H1 (cell line): Measurements from ENCODE around the gene SMO. TPM values are rescaled to one million over a fixed set of nuclear protein-coding genes. Genes with fewer than 3 reads are reported as not detected.

Source experiments
- CTCF ChIA-PET: fragments of 300-600 bp; sonication (Branson Sonifier 250); formaldehyde crosslinking; loops from one replicate; lab custom pipeline; 2021; ENCODE audit not compliant: partially characterized antibody; lab: Charles Lee
- POLR2A ChIA-PET: fragments of 300-600 bp; sonication (Branson Sonifier 250); formaldehyde crosslinking; loops from one replicate; lab custom pipeline; 2021; ENCODE audit warnings: inconsistent platforms; ENCODE audit not compliant: partially characterized antibody; lab: Charles Lee
- DNase-seq, 2 experiments: peaks; one replicate each; pipeline versions ENCODE4 v3.0.0 to v3.0.0-alpha.2; 2010 to 2022; ENCODE audit warnings: low spot score in 2 of 2, low read depth in 1 of 2, mixed read lengths in 1 of 2
- FAIRE-seq: peaks from 2 replicates; lab custom pipeline; 2011; peaks lifted over from hg19 to GRCh38; lab: Jason Lieb, UNC
- H2AFZ ChIP-seq: 2 replicates; pipeline ENCODE4 v1.8.1; 2012; ENCODE audit warnings: low read length, inconsistent platforms
- H2AK5ac ChIP-seq: 2 replicates; pipeline ENCODE4 v1.6.1; 2013; ENCODE audit warnings: low read depth, low read length
- H2BK120ac ChIP-seq: replicated peaks from 2 replicates; pipeline ENCODE3; 2013; ENCODE audit warnings: low read depth, low read length, inconsistent platforms
- H2BK12ac ChIP-seq: 2 replicates; pipeline ENCODE4 v1.6.1; 2013; ENCODE audit warnings: low read depth, low read length
- H2BK15ac ChIP-seq: 2 replicates; pipeline ENCODE4 v1.6.1; 2013; ENCODE audit warnings: low read length
- H2BK20ac ChIP-seq: 2 replicates; pipeline ENCODE4 v1.6.1; 2013; ENCODE audit warnings: low read length
- H2BK5ac ChIP-seq: 2 replicates; pipeline ENCODE4 v1.6.1; 2013; ENCODE audit warnings: low read depth, low read length
- H3K14ac ChIP-seq: 2 replicates; pipeline ENCODE4 v1.6.1; 2013; ENCODE audit warnings: inconsistent platforms; ENCODE audit not compliant: insufficient read length
- H3K18ac ChIP-seq: 2 replicates; pipeline ENCODE4 v1.6.1; 2013; ENCODE audit warnings: low read length; ENCODE audit errors: extremely low read depth
- H3K23ac ChIP-seq: 2 replicates; pipeline ENCODE4 v1.6.1; 2013; ENCODE audit warnings: inconsistent platforms; ENCODE audit not compliant: insufficient read length
- H3K23me2 ChIP-seq: 2 replicates; pipeline ENCODE4 v1.6.1; 2013; ENCODE audit warnings: low read depth, low read length
- H3K27ac ChIP-seq: 2 replicates; pipeline ENCODE4 v1.6.1; 2011; ENCODE audit warnings: low read depth, low read length, inconsistent platforms
- H3K27me3 ChIP-seq, 4 experiments: replicated peaks in 1 of 4; 1 replicate in 1 of 4; 2 replicates in 3 of 4; pipeline versions ENCODE4 v1.6.1 to v1.8.1; 2011 to 2013; ENCODE audit warnings: low read length in 3 of 4, mild to moderate bottlenecking in 3 of 4, inconsistent platforms in 2 of 4, mixed read lengths in 2 of 4, moderate library complexity in 1 of 4; ENCODE audit not compliant: control insufficient read depth in 3 of 4, insufficient read depth in 3 of 4; ENCODE audit errors: extremely low read depth in 1 of 4
- H3K36me3 ChIP-seq, 4 experiments: 2 replicates each; pipeline versions ENCODE4 v1.6.1 to v1.8.1; 2011 to 2013; ENCODE audit warnings: mild to moderate bottlenecking in 4 of 4, low read length in 3 of 4, moderate library complexity in 2 of 4, control low read depth in 1 of 4, inconsistent platforms in 1 of 4; ENCODE audit not compliant: insufficient read depth in 4 of 4, control insufficient read depth in 2 of 4
- H3K4ac ChIP-seq: replicated peaks from 2 replicates; pipeline ENCODE3; 2013; ENCODE audit warnings: low read length, low read depth, mixed read lengths, inconsistent platforms; ENCODE audit not compliant: insufficient read length
- H3K4me1 ChIP-seq, 4 experiments: replicated peaks in 1 of 4; 1 replicate in 1 of 4; 2 replicates in 3 of 4; pipeline versions ENCODE4 v1.6.1 to v1.8.1; 2011 to 2013; ENCODE audit warnings: low read length in 3 of 4, inconsistent platforms in 2 of 4, mixed read lengths in 1 of 4; ENCODE audit not compliant: insufficient read depth in 4 of 4, control insufficient read depth in 3 of 4
- H3K4me2 ChIP-seq, 2 experiments: 2 replicates each; pipeline versions ENCODE4 v1.6.1 to v1.8.1; 2011 to 2013; ENCODE audit warnings: low read depth in 2 of 2, low read length in 2 of 2, control low read depth in 1 of 2, inconsistent platforms in 1 of 2, mild to moderate bottlenecking in 1 of 2; ENCODE audit not compliant: insufficient read depth in 1 of 2
- H3K4me3 ChIP-seq, 4 experiments: fragments of 200-600, 300-600 bp in 1 of 4; sonication (generic), shearing (Covaris generic), sonication (Bioruptor Twin) in 1 of 4; 2 replicates each; pipeline versions ENCODE4 v1.5.1 to v1.8.1; 2011 to 2016; ENCODE audit warnings: low read length in 4 of 4, low read depth in 3 of 4, control low read depth in 2 of 4, inconsistent platforms in 2 of 4, mild to moderate bottlenecking in 2 of 4, mixed read lengths in 1 of 4, moderate library complexity in 1 of 4; ENCODE audit not compliant: insufficient read depth in 2 of 4; ENCODE audit errors: extremely low read depth in 1 of 4
- H3K56ac ChIP-seq: replicated peaks from 2 replicates; pipeline ENCODE3; 2013; ENCODE audit warnings: low read depth, mild to moderate bottlenecking, mixed read lengths, low read length, inconsistent platforms; ENCODE audit not compliant: insufficient read length
- H3K79me1 ChIP-seq: 2 replicates; pipeline ENCODE4 v1.6.1; 2013; ENCODE audit warnings: low read depth, low read length, control low read depth
- H3K79me2 ChIP-seq, 2 experiments: 2 replicates each; pipeline versions ENCODE4 v1.6.1 to v1.8.1; 2012 to 2013; ENCODE audit warnings: low read length in 2 of 2, mild to moderate bottlenecking in 2 of 2, inconsistent platforms in 1 of 2; ENCODE audit not compliant: insufficient read depth in 2 of 2, control insufficient read depth in 1 of 2
- H3K9ac ChIP-seq, 4 experiments: replicated peaks in 1 of 4; 1 replicate in 1 of 4; 2 replicates in 3 of 4; pipeline versions ENCODE4 v1.6.1 to v1.8.1; 2011 to 2013; ENCODE audit warnings: low read depth in 3 of 4, low read length in 3 of 4, control low read depth in 2 of 4, mild to moderate bottlenecking in 2 of 4, moderate library complexity in 2 of 4, inconsistent platforms in 1 of 4; ENCODE audit errors: extremely low read depth in 1 of 4
- H3K9me3 ChIP-seq, 2 experiments: 2 replicates each; pipeline versions ENCODE4 v1.6.1 to v1.8.1; 2012 to 2013; ENCODE audit warnings: mild to moderate bottlenecking in 2 of 2, moderate library complexity in 2 of 2, control low read depth in 1 of 2, inconsistent platforms in 1 of 2, low read depth in 1 of 2, low read length in 1 of 2, mixed read lengths in 1 of 2; ENCODE audit not compliant: insufficient read depth in 2 of 2
- H4K20me1 ChIP-seq, 2 experiments: replicated peaks in 1 of 2; 2 replicates each; pipeline versions ENCODE3 to v1.8.1; 2011 to 2013; ENCODE audit warnings: inconsistent platforms in 2 of 2, low read length in 2 of 2, mild to moderate bottlenecking in 1 of 2; ENCODE audit not compliant: insufficient read depth in 2 of 2, control insufficient read depth in 1 of 2
- H4K5ac ChIP-seq: 2 replicates; pipeline ENCODE4 v1.6.1; 2013; ENCODE audit warnings: low read length, low read depth, mixed read lengths, inconsistent platforms; ENCODE audit not compliant: insufficient read length
- H4K8ac ChIP-seq: 2 replicates; pipeline ENCODE4 v1.8.0; 2013; ENCODE audit warnings: mild to moderate bottlenecking, moderate library complexity, low read length, inconsistent platforms; ENCODE audit not compliant: insufficient read depth; ENCODE audit errors: extremely low read depth
- H4K91ac ChIP-seq: replicated peaks from 2 replicates; pipeline ENCODE3; 2013; ENCODE audit warnings: low read length, mixed read lengths, inconsistent platforms; ENCODE audit not compliant: insufficient read length
- JUN ChIP-seq: IDR thresholded peaks from 2 replicates; pipeline ENCODE4 v1.6.1; 2011; ENCODE audit warnings: low read depth, mild to moderate bottlenecking, improper control_type of control experiment, low read length
- PHF8 ChIP-seq: fragments of 200-600 bp; sonication (generic); conservative IDR thresholded peaks from 2 replicates; pipeline ENCODE4 v1.7.1; 2012; ENCODE audit warnings: low read depth, mild to moderate bottlenecking, inconsistent platforms, low read length, moderate library complexity
- POU5F1 ChIP-seq: IDR thresholded peaks from 2 replicates; pipeline ENCODE4 v1.6.1; 2011; ENCODE audit warnings: low read depth, mild to moderate bottlenecking, low read length, moderate library complexity
- SIN3A ChIP-seq, 2 experiments: IDR thresholded peaks in 1 of 2; conservative IDR thresholded peaks in 1 of 2; 2 replicates each; pipeline ENCODE4 v1.6.1; 2011 to 2012; ENCODE audit warnings: low read length in 2 of 2, improper control_type of control experiment in 1 of 2, low read depth in 1 of 2, mild to moderate bottlenecking in 1 of 2
- TBP ChIP-seq: IDR thresholded peaks from 2 replicates; pipeline ENCODE4 v1.6.1; 2011; ENCODE audit warnings: low read depth, low read length, improper control_type of control experiment
- YY1 ChIP-seq: IDR thresholded peaks from 2 replicates; pipeline ENCODE4 v1.6.1; 2011; ENCODE audit warnings: low read depth, mild to moderate bottlenecking, low read length
- WGBS, 2 experiments: shearing (Covaris generic) in 1 of 2; methylation state at CpG; one replicate each; pipeline versions ENCODE4 v1.1.6 to v1.1.7; 2013 to 2015; ENCODE audit warnings: low lambda C conversion rate in 2 of 2, mixed read lengths in 2 of 2, inconsistent platforms in 1 of 2, low coverage in 1 of 2, missing lambda C conversion rate in 1 of 2; ENCODE audit not compliant: insufficient replicate concordance in 2 of 2, insufficient coverage in 1 of 2, insufficient read length in 1 of 2; ENCODE audit errors: extremely low coverage in 1 of 2, missing lambda C conversion rate in 1 of 2; 5-methylcytosine and 5-hydroxymethylcytosine counted together
- polyA plus RNA-seq, 7 experiments: library from polyadenylated mRNA; depleted of rRNA in 3 of 7; stranded (reverse) in 5 of 7; unstranded in 2 of 7; fragments of >200 nt in 5 of 7; fragments of 200-250 nt in 2 of 7; gene quantifications; 1 replicate in 5 of 7; 2 replicates in 1 of 7; 4 replicates in 1 of 7; pipeline versions ENCODE4 v1.2.1 to v1.2.3, GENCODE V29; 2011 to 2013; ENCODE audit warnings: missing spikeins in 2 of 7, mixed read lengths in 2 of 7
- total RNA-seq: library from RNA; stranded (reverse); fragmentation: NEBNext Ultra II Directional; extraction: Animal tissue kit (Norgen Biotek cat#: 25700); gene quantifications from 2 replicates; pipeline ENCODE4 v1.2.1, GENCODE V29; 2021
- TF ChIP-seq, protein P1 (sequence below): IDR thresholded peaks from 2 replicates; pipeline ENCODE4 v1.6.1; 2011; ENCODE audit warnings: low read length, improper control_type of control experiment
- TF ChIP-seq, protein P2 (sequence below): IDR thresholded peaks from 2 replicates; pipeline ENCODE4 v1.6.1; 2012; ENCODE audit warnings: low read length, inconsistent platforms
- TF ChIP-seq, protein P3 (sequence below): IDR thresholded peaks from 2 replicates; pipeline ENCODE4 v1.6.1; 2012; ENCODE audit warnings: inconsistent platforms

The SMO gene
- total and polyA plus RNA-seq, 2 of the 8 experiments (the other 6 are each of a cell fraction or from before 2014, with no cell fraction given), result 64.5 to 67.6 TPM

DNA sequence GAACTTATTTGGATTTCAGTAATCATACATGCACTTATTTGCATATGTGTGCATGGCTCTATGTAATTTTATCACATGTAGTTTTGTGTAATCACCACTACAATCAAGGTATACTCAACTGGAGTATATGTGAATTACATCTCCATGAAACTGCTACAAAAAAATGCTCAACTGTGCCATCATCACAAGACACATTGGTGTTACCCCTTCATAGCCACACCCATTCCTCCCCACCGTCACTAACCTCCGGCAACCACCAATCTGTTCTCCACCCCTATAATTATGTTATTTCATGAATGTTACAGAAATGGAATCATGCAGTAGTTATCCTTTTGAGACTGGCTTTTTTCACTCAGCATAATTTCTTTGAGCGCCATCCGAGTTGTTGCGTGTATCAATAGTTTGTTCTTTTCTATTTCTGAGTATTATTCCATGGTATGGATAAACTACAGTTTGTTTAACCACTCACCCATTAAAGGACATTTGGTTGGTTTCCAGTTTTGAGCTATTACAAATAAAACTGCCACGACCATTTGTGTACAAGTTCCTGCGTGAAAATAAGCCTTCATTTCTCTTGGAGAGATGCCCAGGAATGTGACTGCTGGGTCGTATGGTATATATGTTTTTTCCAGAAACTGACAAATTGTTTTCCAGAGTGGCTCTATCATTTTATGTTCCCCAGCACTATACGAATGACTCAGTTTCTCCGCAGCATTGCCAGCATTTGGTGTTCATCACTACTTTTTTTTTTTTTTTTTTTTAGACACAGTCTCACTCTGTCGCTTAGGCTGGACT lies 11.3 kb upstream of the SMO start:
- Histone ChIP-seq H3K9me3 (no peaks in the 10 kb centered on the region), H4K8ac (no peak overlapping the region), H3K36me3 (no peaks in the 10 kb centered on the region), H3K9ac (no peak overlapping the region), H3K4me1 (no peaks in the 10 kb centered on the region), H3K27me3 (no peaks in the 10 kb centered on the region), H4K91ac (no peak overlapping the region), H3K23ac (no peak overlapping the region), H3K23me2 (no peaks in the 10 kb centered on the region), H4K5ac (no peak overlapping the region), H3K56ac (no peak overlapping the region), H3K4me2 (no peak overlapping the region), H4K20me1 (no peaks in the 10 kb centered on the region), H3K4ac (no peak overlapping the region), H3K27ac (no peak overlapping the region), H2BK15ac (no peak overlapping the region), H2AK5ac (no peak overlapping the region), H2BK5ac (no peak overlapping the region), H3K4me3 (no peak overlapping the region), H3K14ac (no peak overlapping the region), H3K18ac (no peak overlapping the region), H2BK120ac (no peak overlapping the region), H3K79me2 (no peaks in the 10 kb centered on the region), H2AFZ (no peak overlapping the region), H2BK12ac (no peak overlapping the region), H2BK20ac (no peak overlapping the region), H3K79me1 (no peaks in the 10 kb centered on the region)
- FAIRE-seq (no peak), DNase-seq (no peak)
- POLR2A ChIA-PET, result no interaction called here
- 93% methylated on average over 10 of the region's 11 CpGs; no CpG with 5 or more reads in 1 of the 2 experiments for WGBS, 2 experiments
- CTCF ChIA-PET, result interaction anchor here (2.2 kb wide), 1 partner anchor 41 kb away, joined by 7 read pairs; no protein-coding TSS in a partner anchor
- no peak for TF ChIP-seq TBP
- no peak for TF ChIP-seq JUN
- no peak for TF ChIP-seq SIN3A (conservative IDR thresholded peaks at IDR 0.05 in 1 of 2, IDR thresholded peaks at IDR 0.05 in 1 of 2; ENCODE audit: low read depth in 1 of 2, low read length in 2 of 2)
- TF ChIP-seq, protein P1, sequence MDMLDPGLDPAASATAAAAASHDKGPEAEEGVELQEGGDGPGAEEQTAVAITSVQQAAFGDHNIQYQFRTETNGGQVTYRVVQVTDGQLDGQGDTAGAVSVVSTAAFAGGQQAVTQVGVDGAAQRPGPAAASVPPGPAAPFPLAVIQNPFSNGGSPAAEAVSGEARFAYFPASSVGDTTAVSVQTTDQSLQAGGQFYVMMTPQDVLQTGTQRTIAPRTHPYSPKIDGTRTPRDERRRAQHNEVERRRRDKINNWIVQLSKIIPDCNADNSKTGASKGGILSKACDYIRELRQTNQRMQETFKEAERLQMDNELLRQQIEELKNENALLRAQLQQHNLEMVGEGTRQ, result no peak
- no peak for TF ChIP-seq POU5F1
- no peak for TF ChIP-seq PHF8
- TF ChIP-seq, protein P2, sequence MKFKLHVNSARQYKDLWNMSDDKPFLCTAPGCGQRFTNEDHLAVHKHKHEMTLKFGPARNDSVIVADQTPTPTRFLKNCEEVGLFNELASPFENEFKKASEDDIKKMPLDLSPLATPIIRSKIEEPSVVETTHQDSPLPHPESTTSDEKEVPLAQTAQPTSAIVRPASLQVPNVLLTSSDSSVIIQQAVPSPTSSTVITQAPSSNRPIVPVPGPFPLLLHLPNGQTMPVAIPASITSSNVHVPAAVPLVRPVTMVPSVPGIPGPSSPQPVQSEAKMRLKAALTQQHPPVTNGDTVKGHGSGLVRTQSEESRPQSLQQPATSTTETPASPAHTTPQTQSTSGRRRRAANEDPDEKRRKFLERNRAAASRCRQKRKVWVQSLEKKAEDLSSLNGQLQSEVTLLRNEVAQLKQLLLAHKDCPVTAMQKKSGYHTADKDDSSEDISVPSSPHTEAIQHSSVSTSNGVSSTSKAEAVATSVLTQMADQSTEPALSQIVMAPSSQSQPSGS, result no peak
- TF ChIP-seq, protein P3, sequence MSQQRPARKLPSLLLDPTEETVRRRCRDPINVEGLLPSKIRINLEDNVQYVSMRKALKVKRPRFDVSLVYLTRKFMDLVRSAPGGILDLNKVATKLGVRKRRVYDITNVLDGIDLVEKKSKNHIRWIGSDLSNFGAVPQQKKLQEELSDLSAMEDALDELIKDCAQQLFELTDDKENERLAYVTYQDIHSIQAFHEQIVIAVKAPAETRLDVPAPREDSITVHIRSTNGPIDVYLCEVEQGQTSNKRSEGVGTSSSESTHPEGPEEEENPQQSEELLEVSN, result no peak
- no peak for TF ChIP-seq YY1
